Astrocyte (in vitro differentiated cells and primary cell): ENCODE results near the gene EDNRA.

Source experiments
- CTCF ChIP-seq: IDR thresholded peaks from 2 replicates; pipeline ENCODE4 v1.5.1; 2011; ENCODE audit warnings: low read depth, mild to moderate bottlenecking, inconsistent platforms, low read length, moderate library complexity; ENCODE audit not compliant: insufficient read depth
- EZH2 ChIP-seq: IDR thresholded peaks from 2 replicates; pipeline ENCODE4 v1.6.1; 2012; ENCODE audit warnings: mild to moderate bottlenecking, low read length, inconsistent platforms; ENCODE audit not compliant: insufficient read depth

- TF ChIP-seq CTCF (no peak), EZH2 (no peak)
Observed at GRCh38 chr4:147524601-147525000, 43.7 kb downstream of the EDNRA start.
